ENCODE measurements around the gene PCDH9. TPM values are rescaled to one million over a fixed set of nuclear protein-coding genes. Genes with fewer than 3 reads are reported as not detected.

The PCDH9 gene
- total and polyA plus RNA-seq, 2 experiments from 2014 or later = 0.31 to 0.52 TPM

DNA sequence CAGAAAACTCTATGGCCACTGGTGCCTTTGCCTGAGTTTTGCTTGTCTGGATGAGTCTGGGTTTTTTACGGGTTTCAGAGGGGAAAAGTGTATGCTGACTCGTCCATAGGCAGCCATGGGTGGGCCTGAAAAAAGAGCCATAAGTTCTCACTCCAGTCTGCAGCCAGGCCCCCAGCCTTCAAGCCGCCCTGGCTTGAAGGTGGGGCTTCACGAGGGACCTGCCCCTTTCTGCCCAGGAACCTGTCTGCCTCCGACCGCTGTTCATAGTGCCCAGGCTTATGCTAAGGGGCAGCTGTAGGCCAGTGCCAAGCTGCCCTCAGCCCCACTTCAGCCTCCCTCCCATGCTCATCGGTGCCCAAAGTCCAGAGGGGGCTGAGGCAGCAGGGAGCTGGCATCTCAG, 385.2 kb downstream of the PCDH9 start:
- peaks cover 4% of the 10 kb centered on the region; the same call in 2 of the 3 replicates for H3K4me1 Mint-ChIP-seq

DNA sequence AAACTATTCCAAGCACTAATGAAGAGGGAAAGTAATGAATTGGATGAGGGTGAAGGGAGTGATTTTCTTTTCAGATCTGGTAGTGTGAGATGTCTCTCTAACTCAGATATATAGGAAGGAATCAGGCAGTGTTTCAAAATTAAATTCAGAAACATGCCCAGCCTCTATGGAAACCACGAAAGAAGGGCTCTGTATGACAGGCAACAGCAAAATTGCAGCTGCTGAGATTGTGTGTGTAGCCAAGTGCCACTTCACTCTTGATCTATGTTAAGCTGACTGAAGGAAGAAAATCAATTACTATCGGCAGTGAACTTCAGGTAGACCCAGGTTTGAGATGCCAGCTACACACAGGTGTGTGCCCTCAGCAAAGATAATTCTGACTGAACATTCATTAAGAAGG, 387.4 kb downstream of the PCDH9 start:
- no peaks in the 10 kb centered on the region for H3F3A ChIP-seq (replicated peaks; ENCODE audit: low read depth)
- H3K27ac ChIP-seq (ENCODE audit: low read depth) = no peak overlapping the region
- H3K4me2 ChIP-seq = no peak overlapping the region
- DNase-seq (ENCODE audit: low spot score) (no peak), ATAC-seq (no peak)
- Mint-ChIP-seq H3K4me1 (no peaks in the 10 kb centered on the region), H3K27me3 (ENCODE audit: insufficient read depth, low read depth, poor library complexity) (no peaks in the 10 kb centered on the region), H3K4me3 (no peak overlapping the region), H3K27ac (no peak overlapping the region), H3K36me3 (ENCODE audit: low read depth) (no peaks in the 10 kb centered on the region), H3K9me3 (no peaks in the 10 kb centered on the region)
- H3K9me2 ChIP-seq (ENCODE audit: insufficient read depth) = no peaks in the 10 kb centered on the region
- H3K36me3 ChIP-seq (ENCODE audit: insufficient read depth) = no peaks in the 10 kb centered on the region
- no peaks in the 10 kb centered on the region for H3K79me2 ChIP-seq (replicated peaks; ENCODE audit: insufficient read depth)
- H3K4me1 ChIP-seq (ENCODE audit: insufficient read depth) = no peaks in the 10 kb centered on the region
- no peaks in the 10 kb centered on the region for H4K20me1 ChIP-seq (replicated peaks; ENCODE audit: insufficient read depth)
- no peak overlapping the region for H2AFZ ChIP-seq
- H3K27me3 ChIP-seq (ENCODE audit: insufficient read depth) = no peaks in the 10 kb centered on the region
- no peak overlapping the region for H3K4me3 ChIP-seq
- TF ChIP-seq, protein P1, sequence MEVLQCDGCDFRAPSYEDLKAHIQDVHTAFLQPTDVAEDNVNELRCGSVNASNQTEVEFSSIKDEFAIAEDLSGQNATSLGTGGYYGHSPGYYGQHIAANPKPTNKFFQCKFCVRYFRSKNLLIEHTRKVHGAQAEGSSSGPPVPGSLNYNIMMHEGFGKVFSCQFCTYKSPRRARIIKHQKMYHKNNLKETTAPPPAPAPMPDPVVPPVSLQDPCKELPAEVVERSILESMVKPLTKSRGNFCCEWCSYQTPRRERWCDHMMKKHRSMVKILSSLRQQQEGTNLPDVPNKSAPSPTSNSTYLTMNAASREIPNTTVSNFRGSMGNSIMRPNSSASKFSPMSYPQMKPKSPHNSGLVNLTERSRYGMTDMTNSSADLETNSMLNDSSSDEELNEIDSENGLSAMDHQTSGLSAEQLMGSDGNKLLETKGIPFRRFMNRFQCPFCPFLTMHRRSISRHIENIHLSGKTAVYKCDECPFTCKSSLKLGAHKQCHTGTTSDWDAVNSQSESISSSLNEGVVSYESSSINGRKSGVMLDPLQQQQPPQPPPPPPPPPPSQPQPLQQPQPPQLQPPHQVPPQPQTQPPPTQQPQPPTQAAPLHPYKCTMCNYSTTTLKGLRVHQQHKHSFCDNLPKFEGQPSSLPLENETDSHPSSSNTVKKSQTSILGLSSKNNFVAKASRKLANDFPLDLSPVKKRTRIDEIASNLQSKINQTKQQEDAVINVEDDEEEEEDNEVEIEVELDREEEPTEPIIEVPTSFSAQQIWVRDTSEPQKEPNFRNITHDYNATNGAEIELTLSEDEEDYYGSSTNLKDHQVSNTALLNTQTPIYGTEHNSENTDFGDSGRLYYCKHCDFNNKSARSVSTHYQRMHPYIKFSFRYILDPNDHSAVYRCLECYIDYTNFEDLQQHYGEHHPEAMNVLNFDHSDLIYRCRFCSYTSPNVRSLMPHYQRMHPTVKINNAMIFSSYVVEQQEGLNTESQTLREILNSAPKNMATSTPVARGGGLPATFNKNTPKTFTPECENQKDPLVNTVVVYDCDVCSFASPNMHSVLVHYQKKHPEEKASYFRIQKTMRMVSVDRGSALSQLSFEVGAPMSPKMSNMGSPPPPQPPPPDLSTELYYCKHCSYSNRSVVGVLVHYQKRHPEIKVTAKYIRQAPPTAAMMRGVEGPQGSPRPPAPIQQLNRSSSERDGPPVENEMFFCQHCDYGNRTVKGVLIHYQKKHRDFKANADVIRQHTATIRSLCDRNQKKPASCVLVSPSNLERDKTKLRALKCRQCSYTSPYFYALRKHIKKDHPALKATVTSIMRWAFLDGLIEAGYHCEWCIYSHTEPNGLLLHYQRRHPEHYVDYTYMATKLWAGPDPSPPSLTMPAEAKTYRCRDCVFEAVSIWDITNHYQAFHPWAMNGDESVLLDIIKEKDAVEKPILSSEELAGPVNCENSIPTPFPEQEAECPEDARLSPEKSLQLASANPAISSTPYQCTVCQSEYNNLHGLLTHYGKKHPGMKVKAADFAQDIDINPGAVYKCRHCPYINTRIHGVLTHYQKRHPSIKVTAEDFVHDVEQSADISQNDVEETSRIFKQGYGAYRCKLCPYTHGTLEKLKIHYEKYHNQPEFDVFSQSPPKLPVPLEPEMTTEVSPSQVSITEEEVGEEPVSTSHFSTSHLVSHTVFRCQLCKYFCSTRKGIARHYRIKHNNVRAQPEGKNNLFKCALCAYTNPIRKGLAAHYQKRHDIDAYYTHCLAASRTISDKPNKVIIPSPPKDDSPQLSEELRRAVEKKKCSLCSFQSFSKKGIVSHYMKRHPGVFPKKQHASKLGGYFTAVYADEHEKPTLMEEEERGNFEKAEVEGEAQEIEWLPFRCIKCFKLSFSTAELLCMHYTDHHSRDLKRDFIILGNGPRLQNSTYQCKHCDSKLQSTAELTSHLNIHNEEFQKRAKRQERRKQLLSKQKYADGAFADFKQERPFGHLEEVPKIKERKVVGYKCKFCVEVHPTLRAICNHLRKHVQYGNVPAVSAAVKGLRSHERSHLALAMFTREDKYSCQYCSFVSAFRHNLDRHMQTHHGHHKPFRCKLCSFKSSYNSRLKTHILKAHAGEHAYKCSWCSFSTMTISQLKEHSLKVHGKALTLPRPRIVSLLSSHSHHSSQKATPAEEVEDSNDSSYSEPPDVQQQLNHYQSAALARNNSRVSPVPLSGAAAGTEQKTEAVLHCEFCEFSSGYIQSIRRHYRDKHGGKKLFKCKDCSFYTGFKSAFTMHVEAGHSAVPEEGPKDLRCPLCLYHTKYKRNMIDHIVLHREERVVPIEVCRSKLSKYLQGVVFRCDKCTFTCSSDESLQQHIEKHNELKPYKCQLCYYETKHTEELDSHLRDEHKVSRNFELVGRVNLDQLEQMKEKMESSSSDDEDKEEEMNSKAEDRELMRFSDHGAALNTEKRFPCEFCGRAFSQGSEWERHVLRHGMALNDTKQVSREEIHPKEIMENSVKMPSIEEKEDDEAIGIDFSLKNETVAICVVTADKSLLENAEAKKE (CRISPR knock-in tag; IDR thresholded peaks at IDR 0.05) = no peak
- TF ChIP-seq, protein P2, sequence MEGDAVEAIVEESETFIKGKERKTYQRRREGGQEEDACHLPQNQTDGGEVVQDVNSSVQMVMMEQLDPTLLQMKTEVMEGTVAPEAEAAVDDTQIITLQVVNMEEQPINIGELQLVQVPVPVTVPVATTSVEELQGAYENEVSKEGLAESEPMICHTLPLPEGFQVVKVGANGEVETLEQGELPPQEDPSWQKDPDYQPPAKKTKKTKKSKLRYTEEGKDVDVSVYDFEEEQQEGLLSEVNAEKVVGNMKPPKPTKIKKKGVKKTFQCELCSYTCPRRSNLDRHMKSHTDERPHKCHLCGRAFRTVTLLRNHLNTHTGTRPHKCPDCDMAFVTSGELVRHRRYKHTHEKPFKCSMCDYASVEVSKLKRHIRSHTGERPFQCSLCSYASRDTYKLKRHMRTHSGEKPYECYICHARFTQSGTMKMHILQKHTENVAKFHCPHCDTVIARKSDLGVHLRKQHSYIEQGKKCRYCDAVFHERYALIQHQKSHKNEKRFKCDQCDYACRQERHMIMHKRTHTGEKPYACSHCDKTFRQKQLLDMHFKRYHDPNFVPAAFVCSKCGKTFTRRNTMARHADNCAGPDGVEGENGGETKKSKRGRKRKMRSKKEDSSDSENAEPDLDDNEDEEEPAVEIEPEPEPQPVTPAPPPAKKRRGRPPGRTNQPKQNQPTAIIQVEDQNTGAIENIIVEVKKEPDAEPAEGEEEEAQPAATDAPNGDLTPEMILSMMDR (conservative IDR thresholded peaks at IDR 0.05; ENCODE audit: low read depth in 2 of 2) = no peak
- no peak for TF ChIP-seq STAT1 (IDR thresholded peaks at IDR 0.05; ENCODE audit: unreplicated experiment)
- no peak for TF ChIP-seq NANOG (IDR thresholded peaks at IDR 0.05; ENCODE audit: borderline replicate concordance)
- TF ChIP-seq, protein P3, sequence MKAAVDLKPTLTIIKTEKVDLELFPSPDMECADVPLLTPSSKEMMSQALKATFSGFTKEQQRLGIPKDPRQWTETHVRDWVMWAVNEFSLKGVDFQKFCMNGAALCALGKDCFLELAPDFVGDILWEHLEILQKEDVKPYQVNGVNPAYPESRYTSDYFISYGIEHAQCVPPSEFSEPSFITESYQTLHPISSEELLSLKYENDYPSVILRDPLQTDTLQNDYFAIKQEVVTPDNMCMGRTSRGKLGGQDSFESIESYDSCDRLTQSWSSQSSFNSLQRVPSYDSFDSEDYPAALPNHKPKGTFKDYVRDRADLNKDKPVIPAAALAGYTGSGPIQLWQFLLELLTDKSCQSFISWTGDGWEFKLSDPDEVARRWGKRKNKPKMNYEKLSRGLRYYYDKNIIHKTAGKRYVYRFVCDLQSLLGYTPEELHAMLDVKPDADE (IDR thresholded peaks at IDR 0.05) = no peak
- no peak for TF ChIP-seq ZNF331 (CRISPR knock-in tag; IDR thresholded peaks at IDR 0.05; ENCODE audit: low read depth)

More for the DNA sequence above, 385.2 kb downstream of the PCDH9 start:
- Histone ChIP-seq H3K27me3 (ENCODE audit: insufficient read depth) (no peaks in the 10 kb centered on the region), H3K27ac (ENCODE audit: low read depth) (no peak overlapping the region), H3K9me2 (ENCODE audit: insufficient read depth) (no peaks in the 10 kb centered on the region), H3K79me2 (replicated peaks; ENCODE audit: insufficient read depth) (no peaks in the 10 kb centered on the region), H3K4me1 (ENCODE audit: insufficient read depth) (no peaks in the 10 kb centered on the region), H3K36me3 (ENCODE audit: insufficient read depth) (no peaks in the 10 kb centered on the region), H2AFZ (peak overlapping the region; percentile 54), H3K4me3 (no peak overlapping the region), H4K20me1 (replicated peaks; ENCODE audit: insufficient read depth) (no peaks in the 10 kb centered on the region), H3K4me2 (no peak overlapping the region), H3F3A (replicated peaks; ENCODE audit: low read depth) (no peaks in the 10 kb centered on the region)
- no peak overlapping the region for H3K4me3 Mint-ChIP-seq
- TF ChIP-seq ZNF331 (CRISPR knock-in tag; IDR thresholded peaks at IDR 0.05; ENCODE audit: low read depth) (no peak), ZNF114 (CRISPR knock-in tag; IDR thresholded peaks at IDR 0.05) (no peak)
- TF ChIP-seq, protein P4, sequence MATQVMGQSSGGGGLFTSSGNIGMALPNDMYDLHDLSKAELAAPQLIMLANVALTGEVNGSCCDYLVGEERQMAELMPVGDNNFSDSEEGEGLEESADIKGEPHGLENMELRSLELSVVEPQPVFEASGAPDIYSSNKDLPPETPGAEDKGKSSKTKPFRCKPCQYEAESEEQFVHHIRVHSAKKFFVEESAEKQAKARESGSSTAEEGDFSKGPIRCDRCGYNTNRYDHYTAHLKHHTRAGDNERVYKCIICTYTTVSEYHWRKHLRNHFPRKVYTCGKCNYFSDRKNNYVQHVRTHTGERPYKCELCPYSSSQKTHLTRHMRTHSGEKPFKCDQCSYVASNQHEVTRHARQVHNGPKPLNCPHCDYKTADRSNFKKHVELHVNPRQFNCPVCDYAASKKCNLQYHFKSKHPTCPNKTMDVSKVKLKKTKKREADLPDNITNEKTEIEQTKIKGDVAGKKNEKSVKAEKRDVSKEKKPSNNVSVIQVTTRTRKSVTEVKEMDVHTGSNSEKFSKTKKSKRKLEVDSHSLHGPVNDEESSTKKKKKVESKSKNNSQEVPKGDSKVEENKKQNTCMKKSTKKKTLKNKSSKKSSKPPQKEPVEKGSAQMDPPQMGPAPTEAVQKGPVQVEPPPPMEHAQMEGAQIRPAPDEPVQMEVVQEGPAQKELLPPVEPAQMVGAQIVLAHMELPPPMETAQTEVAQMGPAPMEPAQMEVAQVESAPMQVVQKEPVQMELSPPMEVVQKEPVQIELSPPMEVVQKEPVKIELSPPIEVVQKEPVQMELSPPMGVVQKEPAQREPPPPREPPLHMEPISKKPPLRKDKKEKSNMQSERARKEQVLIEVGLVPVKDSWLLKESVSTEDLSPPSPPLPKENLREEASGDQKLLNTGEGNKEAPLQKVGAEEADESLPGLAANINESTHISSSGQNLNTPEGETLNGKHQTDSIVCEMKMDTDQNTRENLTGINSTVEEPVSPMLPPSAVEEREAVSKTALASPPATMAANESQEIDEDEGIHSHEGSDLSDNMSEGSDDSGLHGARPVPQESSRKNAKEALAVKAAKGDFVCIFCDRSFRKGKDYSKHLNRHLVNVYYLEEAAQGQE (IDR thresholded peaks at IDR 0.05; ENCODE audit: unreplicated experiment) = no peak
- peak; percentile 59; the same call in 2 of the 3 replicates for ATAC-seq
- H3K9me3 Mint-ChIP-seq = no peaks in the 10 kb centered on the region
- no peaks in the 10 kb centered on the region for H3K27me3 Mint-ChIP-seq (ENCODE audit: insufficient read depth, low read depth, poor library complexity)
- DNase-seq (ENCODE audit: low spot score) = no peak
- H3K36me3 Mint-ChIP-seq (ENCODE audit: low read depth) = no peaks in the 10 kb centered on the region
- peak overlapping the region; percentile 6; the same call in 1 of the 2 replicates for H3K27ac Mint-ChIP-seq

Data from GM23338 (cell line).